ENCODE data around the gene CIRBP. TPM values are rescaled to one million over a fixed set of nuclear protein-coding genes. Genes with fewer than 3 reads are reported as not detected.

CIRBP gene
- total RNA-seq, 2 donors from 2014 or later = 492 to 644 TPM

DNA sequence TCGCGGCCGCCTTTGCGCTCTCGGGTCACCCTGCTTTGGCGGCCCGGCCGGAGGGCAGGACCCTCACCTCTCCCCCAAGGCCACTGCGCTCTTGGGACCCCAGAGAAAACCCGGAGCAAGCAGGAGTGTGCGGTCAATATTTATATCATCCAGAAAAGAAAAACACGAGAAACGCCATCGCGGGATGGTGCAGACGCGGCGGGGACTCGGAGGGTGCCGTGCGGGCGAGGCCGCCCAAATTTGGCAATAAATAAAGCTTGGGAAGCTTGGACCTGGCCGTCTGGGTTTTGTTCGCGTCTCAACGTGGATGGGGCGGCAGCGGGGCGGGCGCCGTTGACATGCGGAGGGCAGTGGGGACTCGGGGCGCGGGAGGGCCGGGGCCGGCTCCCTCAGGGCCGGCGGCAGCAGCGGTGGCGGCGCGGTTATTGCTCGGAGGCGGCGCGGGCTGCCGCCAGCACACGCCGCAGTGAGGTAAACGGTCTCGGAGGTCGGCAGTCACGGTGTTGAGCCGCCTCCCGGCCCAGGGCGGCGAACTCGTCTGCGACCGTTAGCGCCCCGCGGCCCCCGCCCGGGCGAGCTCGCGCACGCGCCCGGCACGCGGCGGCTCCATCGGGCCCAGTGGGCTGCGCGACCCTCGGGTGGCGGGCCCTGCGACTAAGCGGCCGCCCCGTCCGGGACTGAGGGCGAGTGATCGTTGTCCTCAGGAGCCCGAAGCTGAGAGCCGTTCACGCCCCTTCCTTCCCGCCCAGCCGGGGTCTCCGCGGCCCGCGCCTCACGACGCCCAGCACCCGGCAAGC lies 40.8 kb upstream of the CIRBP start:
- H3K27me3 ChIP-seq (replicated peaks; ENCODE audit: insufficient read depth) = no peaks in the 10 kb centered on the region
- H3K4me1 ChIP-seq (ENCODE audit: control insufficient read depth in 1 of 2, low read depth in 2 of 2) = peaks cover 5 to 11% of the 10 kb centered on the region in 2 donors
- H3K36me3 ChIP-seq = peaks cover 28% of the 10 kb centered on the region
- no peak overlapping the region for H3K27ac ChIP-seq
- DNase-seq (ENCODE audit: low spot score) = no peak
- H3K4me3 ChIP-seq = no peak overlapping the region
- no peaks in the 10 kb centered on the region for H3K9me3 ChIP-seq
- no peak for ATAC-seq (ENCODE audit: insufficient number of reproducible peaks, low FRiP score, low read depth)
- TF ChIP-seq, protein P1, sequence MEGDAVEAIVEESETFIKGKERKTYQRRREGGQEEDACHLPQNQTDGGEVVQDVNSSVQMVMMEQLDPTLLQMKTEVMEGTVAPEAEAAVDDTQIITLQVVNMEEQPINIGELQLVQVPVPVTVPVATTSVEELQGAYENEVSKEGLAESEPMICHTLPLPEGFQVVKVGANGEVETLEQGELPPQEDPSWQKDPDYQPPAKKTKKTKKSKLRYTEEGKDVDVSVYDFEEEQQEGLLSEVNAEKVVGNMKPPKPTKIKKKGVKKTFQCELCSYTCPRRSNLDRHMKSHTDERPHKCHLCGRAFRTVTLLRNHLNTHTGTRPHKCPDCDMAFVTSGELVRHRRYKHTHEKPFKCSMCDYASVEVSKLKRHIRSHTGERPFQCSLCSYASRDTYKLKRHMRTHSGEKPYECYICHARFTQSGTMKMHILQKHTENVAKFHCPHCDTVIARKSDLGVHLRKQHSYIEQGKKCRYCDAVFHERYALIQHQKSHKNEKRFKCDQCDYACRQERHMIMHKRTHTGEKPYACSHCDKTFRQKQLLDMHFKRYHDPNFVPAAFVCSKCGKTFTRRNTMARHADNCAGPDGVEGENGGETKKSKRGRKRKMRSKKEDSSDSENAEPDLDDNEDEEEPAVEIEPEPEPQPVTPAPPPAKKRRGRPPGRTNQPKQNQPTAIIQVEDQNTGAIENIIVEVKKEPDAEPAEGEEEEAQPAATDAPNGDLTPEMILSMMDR (IDR thresholded peaks at IDR 0.05) = no peak

DNA sequence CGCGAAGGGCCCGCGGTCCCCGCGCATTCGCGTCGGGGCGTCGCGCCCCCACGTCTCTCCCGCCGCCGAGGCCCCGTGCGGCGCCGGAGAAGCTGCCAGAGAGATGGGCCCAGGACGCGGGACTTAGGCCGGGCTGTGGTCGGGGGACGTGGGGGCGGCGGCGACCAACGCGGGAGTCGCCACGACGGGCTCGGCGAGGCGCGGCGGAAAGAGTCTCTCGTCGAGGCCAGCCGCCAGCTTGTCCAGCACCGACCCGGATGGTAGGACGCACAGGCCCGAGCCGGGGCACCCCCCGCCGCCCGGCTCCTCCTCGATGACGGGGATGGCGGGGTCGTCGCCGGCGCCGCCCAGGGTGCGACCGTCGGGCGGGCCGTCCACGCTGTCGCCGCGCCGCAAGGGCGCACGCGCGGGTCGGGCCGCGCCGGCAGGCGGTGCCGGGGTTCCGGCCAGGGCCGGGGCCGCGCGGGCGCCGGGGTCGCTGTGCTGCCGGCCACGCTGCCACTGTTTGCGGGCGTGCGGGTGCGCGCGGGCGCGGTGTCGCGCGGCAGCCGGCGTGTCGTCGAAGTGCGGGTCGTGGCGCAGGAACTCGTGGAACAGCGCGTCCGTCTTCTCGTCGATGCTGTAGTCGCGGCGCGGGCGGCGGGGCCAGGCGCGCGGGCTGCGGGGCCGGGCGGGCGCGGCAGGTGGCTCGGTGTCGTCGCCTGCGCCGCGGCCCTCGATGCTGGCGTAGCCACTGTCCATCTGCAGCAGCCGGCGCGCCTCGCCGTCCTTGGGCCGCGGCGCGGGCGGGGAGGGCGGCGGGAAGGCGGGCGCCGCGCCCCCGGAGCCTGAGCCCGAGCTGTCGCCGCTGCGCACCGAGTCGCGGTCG lies 39.8 kb upstream of the CIRBP start:
- H3K27ac ChIP-seq = no peak overlapping the region

DNA sequence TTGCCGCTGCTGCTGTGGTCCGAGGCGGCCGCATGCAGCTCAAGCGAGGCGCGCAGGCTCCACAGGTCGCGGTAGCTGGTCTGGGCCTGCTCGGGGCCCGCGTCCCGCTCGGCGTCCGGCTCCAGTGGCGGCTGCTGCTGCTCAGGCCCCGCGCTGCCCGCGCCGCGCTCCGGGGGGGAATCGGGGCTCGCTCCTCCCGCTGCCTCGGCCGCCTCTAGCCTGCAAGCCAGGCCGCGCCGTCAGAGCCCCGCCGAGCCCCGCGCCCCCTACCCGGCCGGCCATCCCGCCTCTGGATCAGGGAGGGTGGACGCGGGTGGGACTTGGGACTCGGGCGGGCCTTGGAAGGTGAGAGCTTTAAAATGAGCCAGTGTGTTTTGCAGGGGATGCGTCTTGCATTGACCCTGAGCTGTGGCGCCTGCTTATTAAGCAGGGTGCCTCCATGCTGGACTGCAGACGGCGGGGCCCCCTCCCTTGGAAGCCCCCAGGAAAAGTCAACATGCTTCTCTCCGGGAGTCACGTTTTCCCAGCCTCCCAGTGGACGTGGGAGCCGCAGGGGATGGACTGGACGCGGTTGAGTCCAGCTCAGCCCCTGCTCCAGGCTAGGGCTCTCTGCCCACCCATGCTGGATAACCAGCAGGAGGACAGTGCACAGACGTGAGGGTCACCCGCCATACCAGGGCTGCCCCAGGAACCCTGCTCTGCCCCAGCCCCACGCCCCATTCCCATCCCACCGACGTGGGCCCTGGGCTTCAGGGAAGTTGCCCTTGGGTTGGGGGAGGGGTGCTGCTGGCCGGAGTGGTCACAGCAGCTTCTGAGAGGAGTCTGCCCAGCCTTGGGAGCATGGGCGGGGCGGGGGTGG lies 39.0 kb upstream of the CIRBP start:
- no peak overlapping the region for H3K27ac ChIP-seq
- H3K9me3 ChIP-seq = no peaks in the 10 kb centered on the region
- H3K27me3 ChIP-seq (replicated peaks; ENCODE audit: insufficient read depth) = no peaks in the 10 kb centered on the region
- TF ChIP-seq, protein P1 (IDR thresholded peaks at IDR 0.05) = no peak
- H3K36me3 ChIP-seq = peaks cover 25% of the 10 kb centered on the region
- H3K4me3 ChIP-seq = no peak overlapping the region
- ATAC-seq (ENCODE audit: insufficient number of reproducible peaks, low FRiP score, low read depth) (no peak), DNase-seq (ENCODE audit: low spot score) (no peak)
- peaks cover 5 to 11% of the 10 kb centered on the region in 2 donors for H3K4me1 ChIP-seq (ENCODE audit: control insufficient read depth in 1 of 2, low read depth in 2 of 2)

More for the DNA sequence above, 39.8 kb upstream of the CIRBP start:
- no peak overlapping the region for H3K4me3 ChIP-seq
- TF ChIP-seq, protein P1 (IDR thresholded peaks at IDR 0.05) = no peak
- peaks cover 5 to 11% of the 10 kb centered on the region in 2 donors for H3K4me1 ChIP-seq (ENCODE audit: control insufficient read depth in 1 of 2, low read depth in 2 of 2)
- H3K9me3 ChIP-seq = no peaks in the 10 kb centered on the region
- peaks cover 28% of the 10 kb centered on the region for H3K36me3 ChIP-seq
- no peak for ATAC-seq (ENCODE audit: insufficient number of reproducible peaks, low FRiP score, low read depth)
- no peak for DNase-seq (ENCODE audit: low spot score)
- no peaks in the 10 kb centered on the region for H3K27me3 ChIP-seq (replicated peaks; ENCODE audit: insufficient read depth)

DNA sequence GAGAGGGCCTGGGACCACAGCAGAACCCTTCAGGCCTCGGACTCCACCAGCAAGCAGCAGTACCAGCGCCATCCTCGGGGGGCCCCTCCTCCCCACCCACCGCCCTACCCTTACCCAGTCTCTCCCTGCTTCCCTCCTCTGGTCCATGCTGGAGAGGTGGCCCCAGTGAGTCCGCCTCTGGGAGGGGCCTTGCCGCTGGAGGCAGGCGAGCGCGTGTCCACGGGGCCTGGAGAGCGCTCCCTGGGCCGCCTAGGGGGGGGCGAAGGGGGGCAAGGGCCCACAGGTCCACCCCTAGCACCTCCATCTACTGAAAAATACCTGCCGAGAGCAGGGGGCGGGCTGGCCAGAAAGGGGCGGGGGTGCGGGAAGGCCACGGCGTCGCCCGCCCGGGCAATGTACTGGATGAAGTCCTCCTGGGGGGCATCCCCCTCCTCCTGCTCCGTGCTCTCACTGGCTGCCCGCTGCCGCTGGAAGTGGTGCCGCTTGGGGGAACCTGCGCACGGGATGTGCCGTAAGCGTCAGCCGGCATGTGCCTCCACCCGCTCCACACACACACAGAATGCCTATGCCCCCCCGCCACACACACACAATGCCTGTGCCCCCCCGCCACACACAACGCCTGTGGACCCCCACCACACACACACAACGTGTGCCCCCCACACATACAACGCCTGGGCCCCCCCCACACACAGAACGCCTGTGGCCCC lies 38.2 kb upstream of the CIRBP start:
- no peaks in the 10 kb centered on the region for H3K9me3 ChIP-seq
- ATAC-seq (ENCODE audit: insufficient number of reproducible peaks, low FRiP score, low read depth) (no peak), DNase-seq (ENCODE audit: low spot score) (no peak)
- H3K4me1 ChIP-seq (ENCODE audit: control insufficient read depth in 1 of 2, low read depth in 2 of 2) = peaks cover 5 to 11% of the 10 kb centered on the region in 2 donors
- no peaks in the 10 kb centered on the region for H3K27me3 ChIP-seq (replicated peaks; ENCODE audit: insufficient read depth)
- H3K36me3 ChIP-seq = peaks cover 22% of the 10 kb centered on the region
- TF ChIP-seq, protein P1 (IDR thresholded peaks at IDR 0.05) = no peak
- H3K27ac ChIP-seq = no peak overlapping the region
- no peak overlapping the region for H3K4me3 ChIP-seq
